Heart left ventricle (tissue), 16 donors: ENCODE results near the gene PARVG. TPM values are rescaled to one million over a fixed set of nuclear protein-coding genes. Genes with fewer than 3 reads are reported as not detected.

Experiments used
- ATAC-seq, 4 donors: fragments of 200-7000 bp; cut with Tn5 transposase; one replicate each; pipeline ENCODE4 v1.9.1; 2020 to 2022; ENCODE audit warnings: moderate library complexity in 4 of 4, mild to moderate bottlenecking in 3 of 4, moderate number of reproducible peaks in 1 of 4
- DNase-seq, 5 donors: peaks; one replicate each; pipeline ENCODE4 v3.0.0-alpha.2; 2020
- H3K27ac ChIP-seq, 12 donors: fragments of 200-600 bp; sonication (generic) in 4 of 12; one replicate each; pipeline versions ENCODE4 v1.5.0 to v1.8.0; 2016 to 2022; ENCODE audit warnings: mild to moderate bottlenecking in 2 of 12
- H3K27me3 ChIP-seq, 9 donors: fragments of 200-600 bp; sonication (generic) in 2 of 9; one replicate each; pipeline versions ENCODE4 v1.5.1 to v1.8.0; 2016 to 2022; ENCODE audit warnings: mild to moderate bottlenecking in 3 of 9
- H3K36me3 ChIP-seq, 9 donors: fragments of 200-600 bp; sonication (generic) in 2 of 9; one replicate each; pipeline versions ENCODE4 v1.5.0 to v1.8.0; 2018 to 2022; ENCODE audit warnings: mild to moderate bottlenecking in 2 of 9
- H3K4me1 ChIP-seq, 12 donors: fragments of 200-600 bp; sonication (generic) in 4 of 12; one replicate each; pipeline versions ENCODE4 v1.5.0 to v1.8.0; 2016 to 2022; ENCODE audit warnings: mild to moderate bottlenecking in 3 of 12
- H3K4me3 ChIP-seq, 12 donors: fragments of 200-600 bp; sonication (generic) in 4 of 12; one replicate each; pipeline versions ENCODE4 v1.5.0 to v1.8.0; 2017 to 2022; ENCODE audit warnings: mild to moderate bottlenecking in 9 of 12, moderate library complexity in 4 of 12
- H3K9me3 ChIP-seq, 12 donors: fragments of 200-600 bp; sonication (generic) in 4 of 12; one replicate each; pipeline versions ENCODE4 v1.5.0 to v1.8.0; 2016 to 2022; ENCODE audit warnings: mild to moderate bottlenecking in 1 of 12
- POLR2A ChIP-seq, 2 donors: fragments of 450-650 bp; IDR thresholded peaks; one replicate each; pipeline ENCODE4 v1.6.1; 2017; ENCODE audit warnings: antibody characterized with exemption in 2 of 2, mild to moderate bottlenecking in 2 of 2, moderate library complexity in 2 of 2
- WGBS, 4 donors: extraction: QIAGEN DNeasy Blood & Tissue Kit in 2 of 4; methylation state at CpG; one replicate each; pipeline versions ENCODE4 v1.1.5 to v1.1.7; 2013 to 2018; 5-methylcytosine and 5-hydroxymethylcytosine counted together
- intact Hi-C, 10 donors: fragments of 100-400 bp; cut with DNase I; formaldehyde crosslinking; loops; one replicate each; pipeline versions ENCODE4 v1.11.1 to v1.14.2; 2022
- polyA plus RNA-seq, 2 donors: library from polyadenylated mRNA; stranded (reverse); fragments of 200-250 nt; gene quantifications; one replicate each; pipeline ENCODE4 v1.2.3, GENCODE V29; 2013
- total RNA-seq, 9 donors: library from RNA; depleted of rRNA in 2 of 9; stranded (reverse); fragments of >200 nt in 2 of 9; fragmentation: NEBNext Ultra II Directional in 3 of 9; extraction: Animal tissue kit (Norgen Biotek cat#: 25700) in 3 of 9; gene quantifications; one replicate each; pipeline versions ENCODE4 v1.1.0 to v1.2.4, GENCODE V29; 2016 to 2023
- TF ChIP-seq, protein P1 (sequence below), 12 donors: fragments of 200-600 bp; sonication (generic) in 4 of 12; IDR thresholded peaks; one replicate each; pipeline versions ENCODE4 v1.5.0 to v1.8.0; 2018 to 2022; ENCODE audit warnings: antibody characterized with exemption in 12 of 12, mild to moderate bottlenecking in 5 of 12
- donor health status: ischemic (EF 13 %, LVEDD 7.1; RV severe dilation, severe dysfunction).
- donor health status: healthy with polysubstance abuse.
- donor health status: DM: no; HTN: yes; CAD: no.
- donor health status: DM: no; HTN: no; CAD: no.
- donor health status: ischemic (EF 25% LVEDD 6.9; RV normal size, moderate dysfunction).
- donor health status: ischemic (EF 25% LVEDD 5.7; RV mildly dilated, moderate dysfunction).
- donor health status: healthy.
- donor health status: DM: yes; HTN: yes; CAD: no.
- donor health status: ischemic (EF 35%, LVEDD 5.7; RV mildly dilated, moderate dysfunction).
- donor health status: nonischemic (EF 11% LVEDD 7.7; RV severe dilation, severe dysfunction).
- donor health status: DM: yes; HTN: yes; CAD: no.
- donor health status: PGD.
- donor health status: ischemic (EF 29% LVEDD 5.4; RV normal size, mild dysfunction).
- donor health status: nonischemic (EF 23%, LVEDD 6.1; RV moderate dilation, normal function).

The PARVG gene
- total and polyA plus RNA-seq, 11 donors: 1.1 to 34.8 (median 2.2) TPM

GRCh38 chr22:44194569-44194968 is 13.8 kb downstream of the PARVG start:
- no peak for ATAC-seq

DNA sequence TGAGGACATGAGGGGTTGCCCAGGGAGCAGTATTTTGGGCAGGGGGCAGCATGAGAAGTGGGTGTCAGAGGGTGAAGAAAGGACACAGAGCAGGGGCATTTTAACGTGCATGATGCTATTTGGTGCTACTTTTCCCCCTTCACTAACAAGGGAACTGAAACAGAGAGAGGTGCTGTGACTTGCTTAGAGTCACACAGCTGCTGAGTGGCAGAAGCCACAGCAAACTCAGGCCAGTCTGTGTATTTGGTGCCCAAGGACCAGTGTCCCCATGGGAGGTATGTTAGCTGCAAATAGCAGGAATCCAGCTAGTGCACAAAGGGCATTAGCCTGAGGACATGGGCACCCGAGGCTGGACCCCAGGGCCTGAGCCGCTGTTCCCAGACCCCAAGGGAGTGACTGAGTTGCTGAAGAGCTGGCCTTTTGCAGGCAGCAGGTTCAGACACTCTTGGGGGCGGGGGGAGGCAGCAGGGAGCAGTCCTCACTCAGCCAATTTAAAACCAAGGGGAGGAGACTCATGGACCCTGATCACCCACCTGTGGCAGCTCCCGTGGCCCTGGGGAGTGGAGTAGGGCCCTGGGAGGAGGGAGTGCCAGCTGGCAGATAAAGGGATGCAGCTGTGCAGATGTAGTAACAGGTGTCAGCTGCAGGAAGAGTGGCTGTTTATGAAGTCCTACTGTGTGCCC is 14.6 kb downstream of the PARVG start:
- intact Hi-C loops: no loop called here
- peaks cover 0 to 9% (median 0%) of the 10 kb centered on the region in 12 donors for H3K4me1 ChIP-seq
- H3K27ac ChIP-seq: no peak overlapping the region
- ATAC-seq (no peak), DNase-seq (no peak)
- H3K9me3 ChIP-seq: no peaks in the 10 kb centered on the region
- WGBS, 4 donors: 51 to 64% (median 60%) methylated on average over 5 of the region's 5 CpGs
- TF ChIP-seq, protein P1, sequence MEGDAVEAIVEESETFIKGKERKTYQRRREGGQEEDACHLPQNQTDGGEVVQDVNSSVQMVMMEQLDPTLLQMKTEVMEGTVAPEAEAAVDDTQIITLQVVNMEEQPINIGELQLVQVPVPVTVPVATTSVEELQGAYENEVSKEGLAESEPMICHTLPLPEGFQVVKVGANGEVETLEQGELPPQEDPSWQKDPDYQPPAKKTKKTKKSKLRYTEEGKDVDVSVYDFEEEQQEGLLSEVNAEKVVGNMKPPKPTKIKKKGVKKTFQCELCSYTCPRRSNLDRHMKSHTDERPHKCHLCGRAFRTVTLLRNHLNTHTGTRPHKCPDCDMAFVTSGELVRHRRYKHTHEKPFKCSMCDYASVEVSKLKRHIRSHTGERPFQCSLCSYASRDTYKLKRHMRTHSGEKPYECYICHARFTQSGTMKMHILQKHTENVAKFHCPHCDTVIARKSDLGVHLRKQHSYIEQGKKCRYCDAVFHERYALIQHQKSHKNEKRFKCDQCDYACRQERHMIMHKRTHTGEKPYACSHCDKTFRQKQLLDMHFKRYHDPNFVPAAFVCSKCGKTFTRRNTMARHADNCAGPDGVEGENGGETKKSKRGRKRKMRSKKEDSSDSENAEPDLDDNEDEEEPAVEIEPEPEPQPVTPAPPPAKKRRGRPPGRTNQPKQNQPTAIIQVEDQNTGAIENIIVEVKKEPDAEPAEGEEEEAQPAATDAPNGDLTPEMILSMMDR (IDR thresholded peaks at IDR 0.05): no peak
- TF ChIP-seq POLR2A (IDR thresholded peaks at IDR 0.05): no peak
- peaks cover 0 to 37% (median 0%) of the 10 kb centered on the region in 9 donors for H3K36me3 ChIP-seq
- H3K4me3 ChIP-seq: no peak overlapping the region
- peaks cover 0 to 18% (median 0%) of the 10 kb centered on the region in 9 donors for H3K27me3 ChIP-seq

More at GRCh38 chr22:44194569-44194968, 13.8 kb downstream of the PARVG start:
- no peaks in the 10 kb centered on the region for H3K9me3 ChIP-seq
- intact Hi-C loops: no loop called here
- H3K4me3 ChIP-seq: no peak overlapping the region
- H3K4me1 ChIP-seq: peaks cover 0 to 5% (median 0%) of the 10 kb centered on the region in 12 donors
- DNase-seq: no peak
- H3K27ac ChIP-seq: no peak overlapping the region
- TF ChIP-seq, protein P1 (IDR thresholded peaks at IDR 0.05): no peak
- no peak for TF ChIP-seq POLR2A (IDR thresholded peaks at IDR 0.05)
- H3K36me3 ChIP-seq: peaks cover 0 to 30% (median 0%) of the 10 kb centered on the region in 9 donors
- H3K27me3 ChIP-seq: peaks cover 0 to 18% (median 0%) of the 10 kb centered on the region in 9 donors
- WGBS, 4 donors: 76 to 93% (median 91%) methylated on average over 2 of the region's 2 CpGs

- H3K27me3 ChIP-seq: peaks cover 0 to 18% (median 0%) of the 10 kb centered on the region in 9 donors
Measured at GRCh38 chr22:44196241-44196640, 15.5 kb downstream of the PARVG start.

DNA sequence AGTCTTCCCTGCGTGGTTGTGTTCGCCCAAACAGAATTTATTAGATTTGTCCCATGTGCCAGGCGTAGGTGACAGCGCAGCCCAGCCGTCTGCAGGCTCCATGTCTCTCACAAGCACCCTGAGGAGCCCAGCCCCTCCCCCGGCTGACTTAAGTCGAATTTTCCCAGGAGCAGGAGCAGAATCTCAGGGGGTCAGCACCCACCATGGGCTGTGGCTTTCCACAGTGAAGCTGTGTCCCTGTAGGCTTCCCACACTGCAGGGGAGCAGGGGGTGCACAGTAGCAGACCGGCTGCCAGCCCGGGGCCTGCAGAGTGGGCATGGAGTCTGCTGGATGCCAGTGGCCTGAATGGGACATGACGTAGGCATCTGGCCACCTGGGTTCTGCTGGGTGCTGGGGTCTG is 16.0 kb downstream of the PARVG start:
- peaks cover 0 to 18% (median 0%) of the 10 kb centered on the region in 9 donors for H3K27me3 ChIP-seq

More at GRCh38 chr22:44196241-44196640, 15.5 kb downstream of the PARVG start:
- no peak overlapping the region for H3K27ac ChIP-seq
- H3K9me3 ChIP-seq: no peaks in the 10 kb centered on the region
- H3K4me1 ChIP-seq: peaks cover 0 to 12% (median 0%) of the 10 kb centered on the region in 12 donors
- DNase-seq: no peak
- 58 to 76% (median 71%) methylated on average over 6 to 9 of the region's 9 CpGs for WGBS, 4 donors
- no peak overlapping the region for H3K4me3 ChIP-seq
- no peak for ATAC-seq
- no peak for TF ChIP-seq POLR2A (IDR thresholded peaks at IDR 0.05)
- TF ChIP-seq, protein P1 (IDR thresholded peaks at IDR 0.05): no peak
- peaks cover 0 to 37% (median 0%) of the 10 kb centered on the region in 9 donors for H3K36me3 ChIP-seq
- intact Hi-C loops: no loop called here

More for the DNA sequence above, 16.0 kb downstream of the PARVG start:
- H3K4me3 ChIP-seq: no peak overlapping the region
- WGBS, 4 donors: 73 to 78% (median 76%) methylated on average over 8 to 10 of the region's 10 CpGs
- H3K27ac ChIP-seq: no peak overlapping the region
- peaks cover 0 to 37% (median 0%) of the 10 kb centered on the region in 9 donors for H3K36me3 ChIP-seq
- no peak for DNase-seq
- H3K9me3 ChIP-seq: no peaks in the 10 kb centered on the region
- TF ChIP-seq, protein P1 (IDR thresholded peaks at IDR 0.05): no peak
- TF ChIP-seq POLR2A (IDR thresholded peaks at IDR 0.05): no peak
- peaks cover 0 to 13% (median 0%) of the 10 kb centered on the region in 12 donors for H3K4me1 ChIP-seq
- ATAC-seq: no peak
- intact Hi-C loops: no loop called here
